Measurements from ENCODE around the gene TFPI.

DNA sequence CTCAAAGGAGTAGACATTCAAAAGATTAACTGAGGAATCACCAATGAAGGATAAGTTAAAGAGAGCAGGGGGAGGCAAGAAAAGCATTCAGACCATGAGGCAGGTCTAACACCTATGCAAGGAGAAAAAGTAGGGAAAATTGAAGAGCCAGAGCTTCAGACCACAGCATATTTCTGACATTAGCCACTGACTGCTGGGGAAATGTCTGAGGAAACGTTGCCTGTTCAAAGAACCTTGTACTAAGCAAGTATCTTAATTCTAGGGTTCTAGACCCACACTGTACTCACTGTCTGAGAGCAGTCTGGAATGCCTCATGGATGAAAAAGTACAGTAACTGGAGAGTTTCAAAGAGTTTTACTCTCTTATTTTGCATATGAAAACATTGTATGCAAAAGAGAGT, 39.5 kb upstream of the TFPI start:
- TF ChIP-seq, protein P1, sequence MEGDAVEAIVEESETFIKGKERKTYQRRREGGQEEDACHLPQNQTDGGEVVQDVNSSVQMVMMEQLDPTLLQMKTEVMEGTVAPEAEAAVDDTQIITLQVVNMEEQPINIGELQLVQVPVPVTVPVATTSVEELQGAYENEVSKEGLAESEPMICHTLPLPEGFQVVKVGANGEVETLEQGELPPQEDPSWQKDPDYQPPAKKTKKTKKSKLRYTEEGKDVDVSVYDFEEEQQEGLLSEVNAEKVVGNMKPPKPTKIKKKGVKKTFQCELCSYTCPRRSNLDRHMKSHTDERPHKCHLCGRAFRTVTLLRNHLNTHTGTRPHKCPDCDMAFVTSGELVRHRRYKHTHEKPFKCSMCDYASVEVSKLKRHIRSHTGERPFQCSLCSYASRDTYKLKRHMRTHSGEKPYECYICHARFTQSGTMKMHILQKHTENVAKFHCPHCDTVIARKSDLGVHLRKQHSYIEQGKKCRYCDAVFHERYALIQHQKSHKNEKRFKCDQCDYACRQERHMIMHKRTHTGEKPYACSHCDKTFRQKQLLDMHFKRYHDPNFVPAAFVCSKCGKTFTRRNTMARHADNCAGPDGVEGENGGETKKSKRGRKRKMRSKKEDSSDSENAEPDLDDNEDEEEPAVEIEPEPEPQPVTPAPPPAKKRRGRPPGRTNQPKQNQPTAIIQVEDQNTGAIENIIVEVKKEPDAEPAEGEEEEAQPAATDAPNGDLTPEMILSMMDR (conservative IDR thresholded peaks at IDR 0.05), result no peak
- TF ChIP-seq EZH2 (IDR thresholded peaks at IDR 0.05; ENCODE audit: low read depth), result no peak

Data from PC-9 (cell line).